ENCODE data around the gene SPECC1. TPM values are rescaled to one million over a fixed set of nuclear protein-coding genes. Genes with fewer than 3 reads are reported as not detected.
"Not testable (repeated sequence)": the region's sequence is repeated elsewhere in the genome, so short reads cannot be mapped to it uniquely, and the experiment has no call there.

SPECC1 gene
- total RNA-seq, 1 experiment from 2014 or later: 103 TPM

DNA sequence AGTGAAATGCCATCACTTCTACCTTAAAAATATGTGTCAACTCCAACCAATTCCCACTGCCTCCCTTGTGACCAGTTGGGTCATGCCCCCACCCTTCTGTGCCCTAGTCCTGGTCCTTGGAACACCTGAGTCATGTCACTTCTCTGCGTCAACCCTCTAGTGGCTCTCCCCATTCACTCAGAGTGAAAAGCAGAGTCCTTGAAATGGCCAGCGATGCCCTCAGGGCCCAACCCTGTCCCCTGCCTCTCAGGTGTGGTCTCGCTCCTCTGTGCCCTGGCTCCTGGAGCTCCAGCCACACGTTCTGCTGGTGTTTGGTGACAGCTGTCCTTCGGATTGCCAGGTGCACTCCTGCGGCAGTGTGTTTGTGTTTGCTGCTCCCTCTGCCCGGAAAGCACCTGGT is 89.2 kb downstream of the SPECC1 start:
- Mint-ChIP-seq H3K4me1 (peaks cover 28% of the 10 kb centered on the region), H3K36me3 (no peaks in the 10 kb centered on the region), H3K27me3 (ENCODE audit: low read depth) (no peaks in the 10 kb centered on the region), H3K9me3 (peaks cover 9% of the 10 kb centered on the region), H3K4me3 (no peak overlapping the region), H3K27ac (no peak overlapping the region)
- ATAC-seq: no peak
- DNase-seq (ENCODE audit: low spot score): no peak
- ChIA-PET POLR2A (no interaction called here), CTCF (no interaction called here)
- no peak for TF ChIP-seq AFF4 (CRISPR knock-in tag; IDR thresholded peaks at IDR 0.05; ENCODE audit: borderline replicate concordance)
- TF ChIP-seq, protein P1, sequence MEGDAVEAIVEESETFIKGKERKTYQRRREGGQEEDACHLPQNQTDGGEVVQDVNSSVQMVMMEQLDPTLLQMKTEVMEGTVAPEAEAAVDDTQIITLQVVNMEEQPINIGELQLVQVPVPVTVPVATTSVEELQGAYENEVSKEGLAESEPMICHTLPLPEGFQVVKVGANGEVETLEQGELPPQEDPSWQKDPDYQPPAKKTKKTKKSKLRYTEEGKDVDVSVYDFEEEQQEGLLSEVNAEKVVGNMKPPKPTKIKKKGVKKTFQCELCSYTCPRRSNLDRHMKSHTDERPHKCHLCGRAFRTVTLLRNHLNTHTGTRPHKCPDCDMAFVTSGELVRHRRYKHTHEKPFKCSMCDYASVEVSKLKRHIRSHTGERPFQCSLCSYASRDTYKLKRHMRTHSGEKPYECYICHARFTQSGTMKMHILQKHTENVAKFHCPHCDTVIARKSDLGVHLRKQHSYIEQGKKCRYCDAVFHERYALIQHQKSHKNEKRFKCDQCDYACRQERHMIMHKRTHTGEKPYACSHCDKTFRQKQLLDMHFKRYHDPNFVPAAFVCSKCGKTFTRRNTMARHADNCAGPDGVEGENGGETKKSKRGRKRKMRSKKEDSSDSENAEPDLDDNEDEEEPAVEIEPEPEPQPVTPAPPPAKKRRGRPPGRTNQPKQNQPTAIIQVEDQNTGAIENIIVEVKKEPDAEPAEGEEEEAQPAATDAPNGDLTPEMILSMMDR (IDR thresholded peaks at IDR 0.05): no peak
- no peak for TF ChIP-seq ZNF396 (CRISPR knock-in tag; IDR thresholded peaks at IDR 0.05; ENCODE audit: borderline replicate concordance)
- TF ChIP-seq AR (CRISPR knock-in tag; IDR thresholded peaks at IDR 0.05): no peak
- no peak for TF ChIP-seq FOXK1 (CRISPR knock-in tag; IDR thresholded peaks at IDR 0.05)
- TF ChIP-seq, protein P2, sequence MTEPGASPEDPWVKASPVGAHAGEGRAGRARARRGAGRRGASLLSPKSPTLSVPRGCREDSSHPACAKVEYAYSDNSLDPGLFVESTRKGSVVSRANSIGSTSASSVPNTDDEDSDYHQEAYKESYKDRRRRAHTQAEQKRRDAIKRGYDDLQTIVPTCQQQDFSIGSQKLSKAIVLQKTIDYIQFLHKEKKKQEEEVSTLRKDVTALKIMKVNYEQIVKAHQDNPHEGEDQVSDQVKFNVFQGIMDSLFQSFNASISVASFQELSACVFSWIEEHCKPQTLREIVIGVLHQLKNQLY (CRISPR knock-in tag; IDR thresholded peaks at IDR 0.05): no peak
- no peak for TF ChIP-seq ZSCAN18 (CRISPR knock-in tag; IDR thresholded peaks at IDR 0.05)

DNA sequence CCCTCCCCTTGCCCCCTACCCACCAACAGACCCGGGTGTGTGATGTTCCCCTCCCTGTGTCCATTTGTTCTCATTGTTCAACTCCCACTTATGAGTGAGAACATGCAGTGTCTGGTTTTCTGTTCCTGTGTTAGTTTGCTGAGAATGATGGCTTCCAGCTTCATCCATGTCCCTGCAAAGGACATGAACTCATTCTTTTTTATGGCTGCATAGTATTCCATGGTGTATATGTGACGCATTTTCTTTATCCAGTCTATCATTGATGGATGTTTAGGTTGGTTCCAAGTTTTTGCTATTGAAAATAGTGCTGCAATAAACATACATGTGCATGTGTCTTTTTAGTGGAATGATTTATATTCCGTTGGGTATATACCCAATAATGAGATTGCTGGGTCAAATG is 91.6 kb downstream of the SPECC1 start:
- H3K27ac Mint-ChIP-seq; ATAC-seq; DNase-seq (ENCODE audit: low spot score); H3K36me3 Mint-ChIP-seq; H3K9me3 Mint-ChIP-seq; POLR2A ChIA-PET; H3K27me3 Mint-ChIP-seq (ENCODE audit: low read depth); H3K4me3 Mint-ChIP-seq: not testable (repeated sequence)
- CTCF ChIA-PET: interaction anchor here (1.6 kb wide), 1 partner anchor 8 kb away, joined by 5 read pairs; no protein-coding TSS in a partner anchor
- H3K4me1 Mint-ChIP-seq: peaks cover 11% of the 10 kb centered on the region; the same call in 1 of the 2 replicates

GRCh38 chr17:20103454-20104446 is 94.6 kb downstream of the SPECC1 start:
- DNase-seq (ENCODE audit: low spot score): no peak
- POLR2A ChIA-PET: interaction anchor here (0.6 kb wide), 1 partner anchor 219 kb away, joined by 3 read pairs; no protein-coding TSS in a partner anchor
- CTCF ChIA-PET: interaction anchor here (0.7 to 1.4 kb wide), 2 partner anchors 9 to 111 kb away, joined by 6 to 7 read pairs; no protein-coding TSS in a partner anchor
- H3K36me3 Mint-ChIP-seq: no peaks in the 10 kb centered on the region
- H3K27ac Mint-ChIP-seq: no peak overlapping the region
- H3K9me3 Mint-ChIP-seq: peaks cover 2% of the 10 kb centered on the region; the same call in 1 of the 2 replicates
- 0 out of 2 replicates have a peak, but pooled peaks cover 4% of the 10 kb centered on the region for H3K4me1 Mint-ChIP-seq
- no peak overlapping the region for H3K4me3 Mint-ChIP-seq
- ATAC-seq: no peak
- H3K27me3 Mint-ChIP-seq (ENCODE audit: low read depth): no peaks in the 10 kb centered on the region
- TF ChIP-seq SMAD4 (CRISPR knock-in tag; IDR thresholded peaks at IDR 0.05) (no peak), ZNF423 (CRISPR knock-in tag; IDR thresholded peaks at IDR 0.05) (no peak), ZNF121 (CRISPR knock-in tag; IDR thresholded peaks at IDR 0.05) (no peak), CREM (CRISPR knock-in tag; IDR thresholded peaks at IDR 0.05) (no peak), GABPB1 (CRISPR knock-in tag; IDR thresholded peaks at IDR 0.05) (no peak), TEAD1 (CRISPR knock-in tag; IDR thresholded peaks at IDR 0.05) (no peak), ZSCAN18 (CRISPR knock-in tag; IDR thresholded peaks at IDR 0.05) (no peak)
- TF ChIP-seq, protein P3, sequence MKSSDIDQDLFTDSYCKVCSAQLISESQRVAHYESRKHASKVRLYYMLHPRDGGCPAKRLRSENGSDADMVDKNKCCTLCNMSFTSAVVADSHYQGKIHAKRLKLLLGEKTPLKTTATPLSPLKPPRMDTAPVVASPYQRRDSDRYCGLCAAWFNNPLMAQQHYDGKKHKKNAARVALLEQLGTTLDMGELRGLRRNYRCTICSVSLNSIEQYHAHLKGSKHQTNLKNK (CRISPR knock-in tag; IDR thresholded peaks at IDR 0.05): no peak
- TF ChIP-seq, protein P4, sequence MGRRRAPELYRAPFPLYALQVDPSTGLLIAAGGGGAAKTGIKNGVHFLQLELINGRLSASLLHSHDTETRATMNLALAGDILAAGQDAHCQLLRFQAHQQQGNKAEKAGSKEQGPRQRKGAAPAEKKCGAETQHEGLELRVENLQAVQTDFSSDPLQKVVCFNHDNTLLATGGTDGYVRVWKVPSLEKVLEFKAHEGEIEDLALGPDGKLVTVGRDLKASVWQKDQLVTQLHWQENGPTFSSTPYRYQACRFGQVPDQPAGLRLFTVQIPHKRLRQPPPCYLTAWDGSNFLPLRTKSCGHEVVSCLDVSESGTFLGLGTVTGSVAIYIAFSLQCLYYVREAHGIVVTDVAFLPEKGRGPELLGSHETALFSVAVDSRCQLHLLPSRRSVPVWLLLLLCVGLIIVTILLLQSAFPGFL (CRISPR knock-in tag; IDR thresholded peaks at IDR 0.05; ENCODE audit: borderline replicate concordance): no peak
